Measurements from ENCODE around the gene SIX6.

The SIX6 gene

DNA sequence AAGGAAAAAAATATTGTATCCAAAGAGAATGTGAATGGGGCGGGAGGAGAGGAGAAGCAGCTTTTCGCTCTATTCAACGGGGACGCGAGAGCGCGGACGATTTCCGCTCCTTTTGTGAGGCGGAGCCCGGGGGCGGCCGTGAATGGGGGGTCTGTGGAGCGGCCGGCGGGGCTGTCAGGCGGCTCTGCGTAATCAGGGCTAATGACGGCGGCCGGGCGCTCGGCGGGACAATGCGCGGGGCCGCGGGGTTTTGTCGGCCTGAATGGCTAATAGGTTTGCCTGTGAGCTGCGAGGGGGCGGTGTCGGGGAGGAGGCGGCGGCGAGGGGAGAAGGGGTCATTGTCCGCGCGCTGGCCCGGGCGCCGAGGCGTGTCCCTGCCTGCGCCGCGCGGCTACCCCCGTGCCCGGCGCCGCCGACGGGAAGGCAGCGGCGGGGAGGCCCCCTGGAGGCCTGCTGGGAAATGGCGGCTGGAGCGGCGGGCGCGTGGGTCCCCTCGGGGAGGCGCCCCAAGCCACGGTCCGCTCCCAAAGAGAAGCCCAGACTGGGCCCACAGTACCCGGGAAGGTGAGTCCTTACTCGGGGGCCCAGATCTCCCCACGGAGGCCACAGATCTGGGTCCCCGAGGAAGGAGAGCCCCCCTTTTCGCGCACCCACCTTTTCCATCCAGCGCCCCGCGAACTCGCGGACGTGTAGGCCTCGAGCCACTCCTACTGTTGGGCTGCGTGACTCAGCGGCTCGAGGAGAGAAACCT, 6.0 kb downstream of the SIX6 start:
- no peak for DNase-seq

DNA sequence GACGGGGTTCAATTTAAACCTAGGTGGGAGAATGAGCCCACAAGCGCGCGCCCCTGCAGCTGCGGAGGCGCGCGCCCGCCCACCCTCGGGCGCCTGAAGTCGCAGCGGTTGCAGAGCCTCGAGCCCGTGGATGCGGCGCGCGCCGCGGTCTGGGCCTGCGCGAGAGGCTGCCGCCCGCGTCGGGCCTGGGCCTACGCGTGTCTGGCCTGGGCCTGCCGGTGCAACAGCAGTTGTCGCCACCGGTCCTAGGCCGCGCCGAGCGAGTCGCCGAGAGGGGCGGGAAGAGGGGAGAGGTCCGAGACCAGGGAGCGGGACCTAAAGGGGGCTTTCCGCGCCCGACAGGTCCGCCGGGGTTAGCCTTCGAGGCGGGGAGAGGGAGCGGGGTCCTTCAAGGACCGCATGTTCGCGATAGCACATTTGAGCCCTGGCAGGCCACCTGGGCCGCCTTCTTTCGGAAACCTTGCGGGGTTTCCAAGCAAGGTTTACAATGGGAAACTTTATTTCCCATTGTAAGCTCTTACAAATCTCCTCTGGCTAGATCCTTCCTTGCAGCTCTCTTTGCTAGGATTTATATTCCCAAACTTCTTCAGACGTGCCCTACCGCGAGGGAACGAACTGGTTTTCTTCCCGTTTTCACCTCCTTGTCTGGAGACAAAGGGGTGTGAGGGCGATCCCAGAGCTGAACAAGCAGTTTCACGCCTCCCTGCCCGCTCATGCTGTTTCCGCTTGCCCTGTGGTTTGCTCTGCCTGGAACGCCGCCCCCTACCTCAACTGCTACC, 6.8 kb downstream of the SIX6 start:
- no peak for DNase-seq

DNA sequence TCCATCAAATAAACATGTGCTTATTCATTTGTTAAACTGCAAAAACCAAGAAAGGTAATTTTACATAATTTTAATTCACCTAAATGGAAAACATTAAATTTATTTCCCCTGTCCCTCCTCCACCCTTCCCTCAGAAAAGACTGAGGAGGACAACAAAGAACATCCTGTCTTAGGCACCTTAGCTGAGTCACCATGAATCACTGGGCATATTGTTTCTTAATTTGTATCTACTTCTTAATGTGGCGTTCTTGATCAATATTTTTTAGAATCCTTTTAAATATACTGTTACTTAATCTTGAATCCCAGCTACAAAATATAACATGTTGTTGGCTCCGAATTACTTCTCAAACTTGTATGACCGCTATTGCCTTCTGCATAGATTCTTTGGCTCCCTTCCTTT, 23.5 kb downstream of the SIX6 start:
- no peak for DNase-seq

DNA sequence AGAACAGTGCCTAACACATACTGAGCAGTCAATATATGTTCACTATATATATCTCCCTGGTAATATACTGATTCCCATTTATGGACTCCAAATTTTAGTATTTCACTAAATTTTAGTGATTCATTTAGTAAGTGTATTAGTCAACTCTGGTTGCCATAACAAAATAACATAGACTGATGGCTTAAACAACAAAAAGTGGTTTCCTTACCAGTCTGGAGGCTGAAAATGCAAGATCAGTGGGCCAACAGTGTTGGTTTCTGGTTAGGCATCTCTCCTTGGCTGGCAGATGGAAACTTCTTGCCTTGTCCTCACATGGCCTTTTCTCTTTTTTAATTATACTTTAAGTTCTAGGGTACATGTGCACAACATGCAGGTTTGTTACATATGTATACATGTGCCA, 28.7 kb downstream of the SIX6 start:
- no peak for DNase-seq

DNA sequence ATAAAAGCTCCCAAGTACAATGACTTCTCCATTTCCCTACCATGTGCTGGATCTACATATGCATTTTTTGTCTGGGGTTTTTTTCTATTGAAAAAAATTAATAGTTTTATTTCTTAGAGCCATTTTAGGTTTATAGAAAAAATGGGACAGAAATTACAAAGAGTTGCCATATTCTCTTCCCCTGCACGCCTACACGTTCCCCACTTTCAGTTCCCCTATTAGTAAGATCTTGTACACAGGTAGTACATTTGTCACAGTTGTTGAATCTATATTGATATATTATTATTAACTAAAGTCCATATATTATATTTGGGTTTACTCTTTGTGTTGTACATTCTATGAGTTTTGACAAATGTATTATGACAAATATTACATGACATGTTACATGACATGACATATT, 35.7 kb downstream of the SIX6 start:
- DNase-seq, result no peak

DNA sequence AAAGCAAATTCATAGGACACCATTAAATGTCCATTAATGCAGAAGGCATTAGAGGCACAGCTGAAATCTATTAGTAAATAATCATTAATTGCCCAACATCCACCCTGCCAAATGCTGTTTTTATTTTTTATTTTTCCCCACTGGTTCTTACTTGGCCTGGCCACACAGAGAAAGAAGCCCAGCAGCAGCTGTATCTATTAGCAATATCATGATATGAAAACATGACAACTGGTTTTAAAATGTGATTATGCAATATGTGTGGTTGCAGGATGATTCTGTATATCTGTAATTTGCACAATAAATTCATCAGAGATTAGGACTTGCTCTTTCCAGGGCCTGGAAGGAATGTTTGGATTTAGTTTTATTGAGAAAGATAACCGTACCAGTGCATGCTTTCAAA, 44.9 kb downstream of the SIX6 start:
- DNase-seq, result no peak

DNA sequence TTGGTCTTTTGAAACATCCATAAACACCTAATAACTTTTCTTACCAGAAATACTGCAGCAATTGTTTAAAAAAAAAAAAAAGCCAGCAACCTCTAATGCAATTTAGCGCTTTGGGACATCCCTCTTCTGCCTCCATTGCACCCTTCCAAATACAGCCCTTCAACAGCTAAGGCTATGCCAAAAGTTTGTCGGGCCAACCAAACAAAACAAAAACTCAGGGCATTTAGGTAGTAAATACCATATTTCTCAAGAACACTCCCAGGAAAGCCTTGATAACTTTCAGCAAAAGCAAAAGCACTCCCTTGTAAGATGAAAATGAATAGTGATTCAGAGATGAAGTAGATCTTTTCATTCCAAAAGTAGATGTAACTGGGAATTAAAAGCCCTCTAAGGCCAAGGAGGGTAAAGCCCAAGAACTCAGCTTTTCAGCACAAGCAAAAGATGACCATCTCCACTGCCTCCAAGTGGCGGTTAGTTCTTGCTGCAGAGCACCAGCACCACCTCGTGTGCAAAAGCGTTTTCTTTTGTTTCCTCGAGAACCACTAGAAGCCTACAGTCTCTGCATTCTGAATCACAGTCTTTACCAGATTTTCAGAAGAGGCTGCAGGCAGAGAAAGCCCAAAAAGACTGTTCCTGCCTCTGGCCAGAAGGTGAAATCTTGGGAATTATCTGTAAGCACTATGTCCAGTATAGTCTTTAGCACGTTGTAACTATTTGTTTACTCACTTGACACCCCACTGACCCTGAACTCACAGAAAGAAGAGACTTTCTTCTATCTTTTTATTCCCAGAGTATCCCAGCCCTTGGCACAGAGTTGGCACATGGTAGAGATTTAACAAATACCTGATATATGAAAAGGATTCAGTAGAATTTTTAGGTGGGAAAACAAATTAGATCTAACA, 53.1 kb downstream of the SIX6 start:
- peak; percentile 13 for DNase-seq

All from CD4-positive, alpha-beta T cell treated with Interleukin-10 for 1 hour (primary cell).